Activated naive CD4-positive, alpha-beta T cell (primary cell): ENCODE measurements around the gene GBGT1.

ENCODE experiments used
- DNase-seq, 4 experiments: peaks; one replicate each; lab custom pipeline; 2025; lab: John Stamatoyannopoulos, UW

The GBGT1 gene

DNA sequence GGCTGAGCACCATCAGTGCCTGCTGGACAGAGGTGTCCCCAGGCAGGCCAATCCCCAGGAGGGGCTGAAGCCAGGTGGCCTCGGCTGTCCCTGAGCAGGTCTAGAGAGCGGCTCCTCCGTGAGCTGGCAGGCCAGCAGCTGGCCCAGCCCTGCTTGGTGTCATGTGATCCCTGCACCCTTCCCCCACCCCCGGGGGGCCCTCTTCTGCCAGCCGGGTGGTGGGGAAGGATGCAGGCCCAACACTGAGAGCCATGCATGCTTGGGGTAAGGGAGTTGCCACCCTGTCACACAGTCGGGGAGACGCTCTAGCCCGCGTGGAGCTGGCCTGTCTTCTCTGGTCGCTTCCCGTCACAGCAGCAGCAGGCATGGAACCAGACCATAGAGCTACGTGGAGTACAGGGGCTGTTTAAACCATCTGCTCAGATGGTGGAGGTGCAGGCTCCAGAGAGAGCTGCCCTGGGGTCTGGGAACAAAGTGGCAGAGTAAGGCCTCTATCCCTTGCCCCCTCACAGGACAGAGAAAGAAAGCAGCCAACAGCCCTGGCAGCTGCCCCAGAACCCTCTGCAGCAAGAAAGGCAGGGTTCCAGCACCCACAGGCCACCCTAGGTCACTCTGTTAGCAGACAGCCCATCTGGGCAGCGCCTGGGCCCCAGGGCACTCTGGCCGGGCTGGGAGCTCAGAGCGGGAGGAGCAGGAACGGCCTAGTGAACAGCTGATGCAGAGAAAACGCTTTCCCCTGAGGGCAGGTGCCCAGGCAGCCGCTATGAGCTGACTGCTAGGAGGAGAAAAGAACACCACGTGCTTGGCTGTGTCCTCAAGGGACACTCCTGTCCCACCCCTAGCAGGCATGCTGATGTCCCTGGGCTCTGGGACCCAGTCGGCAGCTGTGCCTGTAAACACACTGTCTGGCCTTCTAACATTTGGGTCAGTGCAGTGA lies 49.5 kb downstream of the GBGT1 start:
- no peak for DNase-seq

- no peak for DNase-seq
Measured at GRCh38 chr9:133113163-133113948, 50.4 kb downstream of the GBGT1 start.

DNA sequence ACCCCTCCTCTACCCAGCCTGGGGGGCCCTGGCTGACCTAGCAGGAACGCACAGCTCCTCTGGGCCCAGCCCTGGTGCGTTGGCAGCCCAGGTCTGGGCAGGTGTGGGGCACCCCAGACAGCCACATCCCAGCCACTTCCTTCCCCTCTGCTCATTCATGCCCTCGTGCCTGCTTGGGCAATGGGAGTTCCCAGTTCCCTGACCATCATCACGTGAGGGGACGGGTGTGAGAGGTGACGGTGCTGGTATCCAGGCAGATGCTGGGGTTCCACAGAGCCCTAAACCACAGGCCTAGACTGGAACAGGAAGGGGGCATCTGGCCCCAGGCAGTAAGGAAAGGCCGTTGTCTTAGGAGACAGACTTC lies 51.1 kb downstream of the GBGT1 start:
- no peak for DNase-seq

GRCh38 chr9:133111808-133112662 lies 51.7 kb downstream of the GBGT1 start:
- no peak for DNase-seq

GRCh38 chr9:133109931-133110650 lies 53.6 kb downstream of the GBGT1 start:
- DNase-seq, result no peak

GRCh38 chr9:133108794-133109641 lies 54.7 kb downstream of the GBGT1 start:
- no peak for DNase-seq

- DNase-seq, result no peak
Measured at GRCh38 chr9:133107961-133108793, 55.5 kb downstream of the GBGT1 start.

DNA sequence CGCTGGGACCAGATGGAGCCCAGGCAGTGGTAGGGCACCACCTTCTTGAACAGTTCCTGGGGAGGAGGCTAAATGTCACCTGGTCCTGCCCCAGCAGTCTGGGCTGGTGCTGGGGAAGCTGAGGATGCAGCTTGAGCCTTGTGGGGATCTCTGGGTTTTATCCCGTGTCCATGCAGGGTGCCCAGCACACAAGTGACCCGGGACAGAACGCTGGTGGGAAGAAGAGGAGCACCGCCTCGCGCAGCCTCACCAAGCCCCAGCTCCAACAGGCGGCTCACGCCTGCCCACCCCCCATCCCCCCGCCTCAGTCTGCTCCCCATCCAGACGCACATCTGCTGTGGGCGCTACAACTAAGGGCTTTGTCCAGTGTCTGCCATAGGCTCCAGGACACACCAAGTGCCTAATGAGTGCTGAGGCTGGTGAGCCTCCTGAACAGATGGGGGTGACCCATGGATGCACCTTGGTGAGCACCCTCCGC lies 56.4 kb downstream of the GBGT1 start:
- no peak for DNase-seq

- DNase-seq, result no peak
Measured at GRCh38 chr9:133106511-133107244, 57.0 kb downstream of the GBGT1 start.

DNA sequence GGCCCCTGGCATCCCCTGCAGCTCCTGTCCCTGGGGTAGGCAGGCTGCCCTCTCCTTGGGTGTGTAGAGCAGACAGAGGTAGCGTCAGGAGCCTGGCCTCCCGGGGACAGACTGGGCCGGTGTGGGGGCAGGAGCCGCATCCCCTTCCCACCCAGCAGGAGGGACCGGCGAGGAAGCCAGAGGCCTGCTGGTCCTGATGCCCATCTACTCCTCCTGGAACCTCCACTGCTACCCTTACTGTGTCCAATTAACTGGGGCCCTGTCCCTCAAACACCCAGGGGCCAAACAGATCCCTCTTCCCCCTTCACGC lies 58.3 kb downstream of the GBGT1 start:
- DNase-seq, result no peak

DNA sequence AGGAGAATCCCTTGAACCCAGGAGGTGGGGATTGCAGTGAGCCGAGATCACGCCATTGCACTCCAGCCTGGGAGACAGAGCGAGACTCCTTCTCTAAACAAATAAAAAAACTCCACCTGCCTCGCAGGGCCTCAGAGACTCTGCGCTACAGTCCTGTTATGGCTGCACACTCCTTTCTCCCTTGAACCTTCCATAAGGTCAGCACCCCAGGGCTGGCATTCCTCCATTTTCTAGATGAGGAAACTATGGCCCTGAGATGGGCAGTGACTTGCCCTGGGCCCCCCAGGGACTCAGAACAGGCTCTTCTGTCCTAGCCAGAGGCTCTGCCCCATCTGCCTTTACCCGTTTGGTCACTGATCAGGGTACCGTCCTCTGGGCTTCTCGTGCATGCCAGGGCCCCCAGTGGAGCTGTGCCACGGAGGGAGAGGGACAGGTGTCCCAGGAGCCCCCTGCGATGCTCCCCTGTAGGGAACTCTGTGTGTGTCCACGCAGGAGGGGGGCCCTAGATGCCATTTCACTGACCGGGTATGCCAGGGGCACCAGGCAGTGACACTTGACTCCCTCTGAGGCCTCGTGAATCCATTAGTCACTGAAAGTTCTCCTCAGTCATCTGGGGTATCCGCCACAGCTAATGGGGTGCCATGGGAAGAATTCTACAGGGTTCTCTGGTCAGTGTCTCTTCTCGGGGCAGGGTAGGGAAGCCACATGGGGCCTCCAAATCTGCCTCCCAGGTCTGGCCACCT lies 58.8 kb downstream of the GBGT1 start:
- DNase-seq, result no peak

- DNase-seq, result no peak
Measured at GRCh38 chr9:133103987-133104505, 59.7 kb downstream of the GBGT1 start.

GRCh38 chr9:133103183-133103986 lies 60.3 kb downstream of the GBGT1 start:
- DNase-seq, result peak in 3 of 4 experiments; percentile 18 to 48 (median 26)
